Mammary microvascular endothelial cell (primary cell): ENCODE measurements around the gene DYNAP. TPM values are rescaled to one million over a fixed set of nuclear protein-coding genes. Genes with fewer than 3 reads are reported as not detected.

Experiments used
- total RNA-seq: library from RNA; depleted of rRNA; stranded (reverse); fragments of >200 nt; gene quantifications from 2 replicates; pipeline ENCODE4 v1.2.3, GENCODE V29; 2015

The DYNAP gene, protein sequence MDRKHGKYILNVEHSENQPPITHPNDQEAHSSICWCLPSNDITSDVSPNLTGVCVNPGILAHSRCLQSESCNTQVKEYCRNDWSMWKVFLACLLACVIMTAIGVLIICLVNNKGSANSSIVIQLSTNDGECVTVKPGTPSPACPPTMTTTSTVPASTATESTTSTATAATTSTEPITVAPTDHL
- not detected in 2 replicates for total RNA-seq

DNA sequence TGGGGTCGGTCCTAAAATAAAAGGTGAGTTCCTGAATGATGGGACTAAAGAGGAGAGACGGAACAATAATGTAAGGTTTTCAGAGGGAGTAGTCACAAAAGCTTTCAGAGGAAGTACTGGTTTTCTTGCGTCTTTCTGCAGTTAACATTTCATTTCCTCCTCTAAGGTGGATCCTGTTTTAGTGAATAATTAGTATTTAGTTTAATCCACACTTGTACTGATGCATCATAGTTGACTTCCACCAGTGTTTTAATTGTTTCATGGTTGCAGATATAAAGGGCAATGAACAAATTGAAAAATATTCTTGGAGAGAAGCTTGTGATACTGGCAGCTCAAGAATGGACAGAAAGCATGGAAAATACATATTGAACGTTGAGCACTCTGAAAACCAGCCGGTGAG, at the start of gene DYNAP:
TSS of gene DYNAP (plus strand) at position 301 of the 400 bp plus-strand sequence. CDS start at position 339, 38 bp downstream.

Other genes starting within 250 kb of the DYNAP start
- gene STARD6, start 233.4 kb upstream of the DYNAP start, total RNA-seq, result not detected in 2 replicates
- 6.9 and 8.0 TPM in 2 replicates for gene C18orf54, start 233.3 kb upstream of the DYNAP start, total RNA-seq
- under 0.01 and 0.25 TPM in 2 replicates for gene RAB27B, start 237.2 kb downstream of the DYNAP start, total RNA-seq